GM12878 (cell line): ENCODE results near the gene KLHDC10.
"Not testable (repeated sequence)": the region's sequence is repeated elsewhere in the genome, so short reads cannot be mapped to it uniquely, and the experiment has no call there.

Experiments used
- CTCF ChIP-seq, 3 experiments: IDR thresholded peaks in 2 of 3; conservative IDR thresholded peaks in 1 of 3; 2 replicates each; pipeline ENCODE4 v1.5.1; 2011; ENCODE audit warnings: low read depth in 3 of 3, low read length in 3 of 3, mild to moderate bottlenecking in 3 of 3, control low read depth in 2 of 3, moderate library complexity in 2 of 3, inconsistent platforms in 1 of 3, mixed read lengths in 1 of 3; ENCODE audit not compliant: control insufficient read depth in 2 of 3, insufficient read depth in 1 of 3; ENCODE audit errors: extremely low read depth in 1 of 3
- EGR1 ChIP-seq, 2 experiments: IDR thresholded peaks; 1 replicate in 1 of 2; 2 replicates in 1 of 2; pipeline ENCODE4 v1.6.1; 2011 to 2012; ENCODE audit warnings: low read depth in 2 of 2, low read length in 2 of 2, borderline replicate concordance in 1 of 2, mild to moderate bottlenecking in 1 of 2, moderate library complexity in 1 of 2
- ETV6 ChIP-seq, 2 experiments: fragments of 450-650 bp in 1 of 2; IDR thresholded peaks in 1 of 2; conservative IDR thresholded peaks in 1 of 2; 2 replicates each; pipeline ENCODE4 v1.6.1; 2014; ENCODE audit warnings: antibody characterized with exemption in 1 of 2, borderline replicate concordance in 1 of 2, low read depth in 1 of 2, mild to moderate bottlenecking in 1 of 2, moderate library complexity in 1 of 2
- EZH2 ChIP-seq: IDR thresholded peaks from 2 replicates; pipeline ENCODE4 v1.6.1; 2012; ENCODE audit warnings: low read depth, mild to moderate bottlenecking, control low read depth, inconsistent platforms, low read length, borderline replicate concordance; ENCODE audit not compliant: control insufficient read depth
- FOS ChIP-seq: IDR thresholded peaks from 3 replicates; pipeline ENCODE4 v1.6.1; 2011; ENCODE audit warnings: borderline replicate concordance; ENCODE audit not compliant: insufficient read length; ENCODE audit errors: extremely low read depth
- MAX ChIP-seq: IDR thresholded peaks from 2 replicates; pipeline ENCODE4 v1.6.1; 2012; ENCODE audit warnings: low read depth, low read length, improper control_type of control experiment
- NR2C1 ChIP-seq: fragments of 450-650 bp; IDR thresholded peaks from 2 replicates; pipeline ENCODE4 v1.6.1; 2017; ENCODE audit warnings: antibody characterized with exemption, mild to moderate bottlenecking, moderate library complexity
- REST ChIP-seq: IDR thresholded peaks from 2 replicates; pipeline ENCODE4 v1.6.1; 2012; ENCODE audit warnings: mild to moderate bottlenecking, low read depth, low read length
- RFX5 ChIP-seq: IDR thresholded peaks from 2 replicates; pipeline ENCODE4 v1.6.1; 2011; ENCODE audit warnings: low read depth, low read length, improper control_type of control experiment
- SRF ChIP-seq, 2 experiments: IDR thresholded peaks; 2 replicates each; pipeline ENCODE4 v1.6.1; 2011; ENCODE audit warnings: low read depth in 2 of 2, low read length in 2 of 2, mild to moderate bottlenecking in 1 of 2, moderate library complexity in 1 of 2
- ZNF384 ChIP-seq: IDR thresholded peaks from 2 replicates; pipeline ENCODE4 v1.6.1; 2012; ENCODE audit warnings: low read depth, mild to moderate bottlenecking, low read length, improper control_type of control experiment, borderline replicate concordance

- not testable (repeated sequence) for TF ChIP-seq RFX5; MAX; NR2C1; EGR1 (IDR thresholded peaks at IDR 0.05; ENCODE audit: borderline replicate concordance in 1 of 2, low read depth in 2 of 2, low read length in 2 of 2); ZNF384; REST; FOS; CTCF (IDR thresholded peaks at IDR 0.05 in 2 of 3, conservative IDR thresholded peaks at IDR 0.05 in 1 of 3; ENCODE audit: control insufficient read depth in 2 of 3, extremely low read depth in 1 of 3, insufficient read depth in 1 of 3, low read depth in 3 of 3, low read length in 3 of 3); SRF (IDR thresholded peaks at IDR 0.05; ENCODE audit: low read depth in 2 of 2, low read length in 2 of 2); EZH2; ETV6 (conservative IDR thresholded peaks at IDR 0.05 in 1 of 2, IDR thresholded peaks at IDR 0.05 in 1 of 2; ENCODE audit: borderline replicate concordance in 1 of 2, low read depth in 1 of 2)
These were observed 56.5 kb downstream of the KLHDC10 start for GRCh38 chr7:130126840-130127239.
